Activated CD8-positive, alpha-beta T cell treated with anti-CD3 and anti-CD28 coated beads, Interleukin-2, amount 10 ng/mL, durations not matched to agents 7 days and 5 days (primary cell): ENCODE data around the gene KDM5B. TPM values are rescaled to one million over a fixed set of nuclear protein-coding genes. Genes with fewer than 3 reads are reported as not detected.

Experiments used
- ATAC-seq: fragments of 150-1000 bp; cut with Tn5 transposase; one replicate; pipeline ENCODE4 v1.10.0; 2021; ENCODE audit warnings: moderate library complexity
- CTCF ChIA-PET: fragments of 350-600 bp; sonication (Branson Sonifier 250); formaldehyde crosslinking; loops from one replicate; lab custom pipeline; 2021; ENCODE audit warnings: antibody characterized with exemption; lab: Charles Lee
- POLR2A ChIA-PET: fragments of 350-600 bp; sonication (Branson Sonifier 250); formaldehyde crosslinking; loops from one replicate; lab custom pipeline; 2021; ENCODE audit warnings: antibody characterized with exemption; lab: Charles Lee
- DNase-seq: peaks from one replicate; pipeline ENCODE4 v3.0.0-alpha.2; 2020
- H3K27ac Mint-ChIP-seq: one replicate; pipeline ENCODE4 v1.8.0; 2021; ENCODE audit warnings: mild to moderate bottlenecking, mixed read lengths
- H3K27me3 Mint-ChIP-seq: one replicate; pipeline ENCODE4 v1.8.0; 2021; ENCODE audit warnings: low read depth, mixed read lengths
- H3K36me3 Mint-ChIP-seq: one replicate; pipeline ENCODE4 v1.8.0; 2021; ENCODE audit warnings: low read depth, mixed read lengths
- H3K4me1 Mint-ChIP-seq: one replicate; pipeline ENCODE4 v1.8.0; 2021; ENCODE audit warnings: low read depth, mixed read lengths
- H3K4me3 Mint-ChIP-seq: one replicate; pipeline ENCODE4 v1.8.0; 2021; ENCODE audit warnings: mild to moderate bottlenecking, mixed read lengths
- H3K9me3 Mint-ChIP-seq: one replicate; pipeline ENCODE4 v1.8.0; 2022; ENCODE audit warnings: mixed read lengths; ENCODE audit not compliant: insufficient read depth
- total RNA-seq, 2 experiments: library from RNA; stranded (reverse); gene quantifications; one replicate each; pipeline ENCODE4 v1.2.3, GENCODE V29; 2021

KDM5B gene
- total RNA-seq, 2 experiments from 2014 or later = 47.6 to 52.2 TPM

DNA sequence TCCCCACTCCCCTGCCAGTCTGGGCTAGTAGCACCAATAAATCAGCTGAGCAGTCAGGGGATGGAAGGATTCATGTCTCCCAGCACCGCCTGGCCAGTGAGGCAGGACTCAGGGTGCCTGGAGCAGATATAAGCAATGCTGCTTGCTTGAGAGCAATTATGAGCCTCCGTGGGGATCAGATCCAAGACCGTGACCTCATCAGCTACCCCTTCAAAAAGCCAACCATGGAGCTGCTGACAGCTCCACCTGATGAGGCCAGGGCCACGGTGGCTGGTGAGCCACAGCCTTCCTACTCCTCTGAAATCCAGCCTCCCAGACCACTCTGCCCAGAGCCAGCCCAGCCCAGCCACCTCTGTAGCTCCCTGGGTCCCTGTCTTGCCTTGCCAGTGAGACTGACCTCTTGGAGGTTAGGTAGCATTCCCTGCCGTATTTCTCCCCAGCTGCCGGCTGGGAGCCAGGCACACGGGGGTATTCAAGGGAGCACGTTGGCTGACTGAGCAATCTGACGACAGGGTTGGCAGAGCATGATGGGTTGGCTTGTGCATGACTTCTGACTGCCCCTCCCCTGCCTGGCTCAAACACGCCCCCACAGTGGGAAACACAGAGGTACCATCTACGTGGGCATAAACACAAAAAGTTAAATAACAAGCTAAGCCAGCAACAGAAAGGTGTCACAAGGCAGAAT is 126.3 kb downstream of the KDM5B start:
- peaks cover 34% of the 10 kb centered on the region for H3K27me3 Mint-ChIP-seq
- POLR2A ChIA-PET = no interaction called here
- no peaks in the 10 kb centered on the region for H3K36me3 Mint-ChIP-seq
- ATAC-seq (no peak), DNase-seq (no peak)
- H3K27ac Mint-ChIP-seq = no peak overlapping the region
- CTCF ChIA-PET = no interaction called here
- H3K4me1 Mint-ChIP-seq = no peaks in the 10 kb centered on the region
- H3K4me3 Mint-ChIP-seq = no peak overlapping the region
- H3K9me3 Mint-ChIP-seq = no peaks in the 10 kb centered on the region

DNA sequence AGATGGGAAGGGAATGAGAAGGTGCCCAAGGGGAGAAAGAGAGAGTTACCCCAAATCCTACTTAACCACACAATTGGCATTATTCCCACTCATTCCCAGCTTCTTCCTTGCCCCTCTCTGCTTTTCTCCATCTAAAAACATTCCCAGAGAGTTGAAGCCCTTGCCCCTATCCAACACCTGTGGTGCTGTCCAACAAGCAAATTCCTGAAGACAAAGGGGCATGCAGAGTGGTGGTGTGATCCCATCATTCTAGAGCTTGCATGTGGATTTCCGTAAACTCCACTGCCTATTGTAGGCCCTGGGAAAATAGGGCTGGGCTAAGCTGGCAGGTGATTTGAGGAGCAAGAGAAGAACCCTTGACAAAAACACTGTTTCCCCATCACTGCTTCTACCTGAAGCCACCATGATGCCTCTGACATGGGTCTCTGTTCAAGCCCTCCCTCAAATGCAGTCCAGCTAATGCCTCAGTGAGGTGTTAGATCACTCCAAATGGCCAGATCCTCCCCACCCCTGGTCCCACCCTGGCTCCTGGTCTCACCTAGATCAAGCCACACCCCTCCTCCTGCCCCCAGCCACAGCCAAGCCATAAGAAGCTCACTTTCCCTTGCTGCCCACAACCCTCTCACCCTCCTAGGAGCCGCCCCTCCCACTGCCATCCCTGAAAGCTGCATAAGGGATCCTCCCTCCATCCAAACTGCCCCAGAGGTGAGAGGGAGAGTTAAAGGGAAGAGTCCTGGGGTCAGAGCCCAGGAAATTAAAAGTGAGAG is 127.5 kb downstream of the KDM5B start:
- Mint-ChIP-seq H3K4me1 (no peaks in the 10 kb centered on the region), H3K27ac (no peak overlapping the region), H3K36me3 (no peaks in the 10 kb centered on the region), H3K4me3 (no peak overlapping the region), H3K9me3 (no peaks in the 10 kb centered on the region), H3K27me3 (peaks cover 33% of the 10 kb centered on the region)
- ATAC-seq (no peak), DNase-seq (no peak)
- POLR2A ChIA-PET = interaction anchor here (0.6 kb wide), 2 partner anchors 12 to 210 kb away, joined by 3 read pairs; no protein-coding TSS in a partner anchor
- CTCF ChIA-PET = no interaction called here

- H3K4me3 Mint-ChIP-seq = no peak overlapping the region
- no peaks in the 10 kb centered on the region for H3K4me1 Mint-ChIP-seq
- no peak for ATAC-seq
- H3K27me3 Mint-ChIP-seq = peaks cover 33% of the 10 kb centered on the region
- H3K36me3 Mint-ChIP-seq = no peaks in the 10 kb centered on the region
- CTCF ChIA-PET = interaction anchor here (0.8 kb wide), 1 partner anchor 40 kb away, joined by 3 read pairs; no protein-coding TSS in a partner anchor
- POLR2A ChIA-PET = no interaction called here
- DNase-seq = no peak
- H3K9me3 Mint-ChIP-seq = no peaks in the 10 kb centered on the region
- no peak overlapping the region for H3K27ac Mint-ChIP-seq
Measured at GRCh38 chr1:202679406-202680177, 128.6 kb downstream of the KDM5B start.

GRCh38 chr1:202677433-202677832 is 130.8 kb downstream of the KDM5B start:
- no peak for DNase-seq
- ATAC-seq = no peak
- Mint-ChIP-seq H3K27me3 (peaks cover 28% of the 10 kb centered on the region), H3K27ac (no peak overlapping the region), H3K4me1 (no peaks in the 10 kb centered on the region), H3K4me3 (no peak overlapping the region), H3K36me3 (no peaks in the 10 kb centered on the region), H3K9me3 (no peaks in the 10 kb centered on the region)
- ChIA-PET CTCF (no interaction called here), POLR2A (no interaction called here)

Other genes starting within 250 kb of the KDM5B start
- gene SYT2, start 98.0 kb downstream of the KDM5B start, total RNA-seq = not detected
- gene PCAT6, start 2.5 kb upstream of the KDM5B start, total RNA-seq = under 1 TPM in 1 of 2 experiments, not detected in 1; 0.83 TPM
- gene RABIF, start 80.7 kb upstream of the KDM5B start, total RNA-seq = 10 to 100 TPM; 13.6 TPM
- 10 to 100 TPM; 27.8 to 31.7 TPM for gene KLHL12, start 118.8 kb upstream of the KDM5B start, total RNA-seq
- gene ADIPOR1, start 149.9 kb upstream of the KDM5B start, total RNA-seq = 10 to 100 TPM; 60.8 to 70.7 TPM
- gene CYB5R1, start 158.8 kb upstream of the KDM5B start, total RNA-seq = 10 to 100 TPM; 17.0 to 19.1 TPM
- gene TMEM183A, start 199.0 kb upstream of the KDM5B start, total RNA-seq = 10 to 100 TPM; 78.3 to 81.3 TPM
- 10 to 100 TPM; 31.9 to 32.0 TPM for gene PPFIA4, start 218.1 kb upstream of the KDM5B start, total RNA-seq